OCI-M2 (cell line): Measurements from ENCODE around the gene OR9G1.
"Not testable (repeated sequence)": the region's sequence is repeated elsewhere in the genome, so short reads cannot be mapped to it uniquely, and the experiment has no call there.

ENCODE experiments used
- DNase-seq: peaks from one replicate; lab custom pipeline; 2025; ENCODE audit not compliant: unreplicated experiment; lab: John Stamatoyannopoulos, UW

The OR9G1 gene

GRCh38 chr11:56698795-56699194 lies at the start of gene OR9G1:
Gene OR9G1 (plus strand): TSS chr11:56699095. CDS start chr11:56700388, 1,293 bp downstream.
- no peak for DNase-seq

- no peak for DNase-seq
Observed at GRCh38 chr11:56659755-56660154, 39.1 kb upstream of the OR9G1 start.

GRCh38 chr11:56663386-56663785 lies 35.5 kb upstream of the OR9G1 start, which contains the start of gene OR5AR1:
Gene OR5AR1 (plus strand): TSS chr11:56663686. CDS start chr11:56663686, 0 bp downstream.
- DNase-seq = no peak

GRCh38 chr11:56670984-56671383 lies 27.9 kb upstream of the OR9G1 start:
- no peak for DNase-seq

- no peak for DNase-seq
Observed at GRCh38 chr11:56688554-56689100, 10.3 kb upstream of the OR9G1 start.

- not testable (repeated sequence) for DNase-seq
Observed at GRCh38 chr11:56691179-56691578, 7.7 kb upstream of the OR9G1 start.

- DNase-seq = no peak
Observed at GRCh38 chr11:56693428-56693827, 5.5 kb upstream of the OR9G1 start.

- DNase-seq = no peak
Observed at GRCh38 chr11:56700242-56700913, 1.5 kb downstream of the OR9G1 start.

GRCh38 chr11:56700914-56701485 lies 2.1 kb downstream of the OR9G1 start:
- no peak for DNase-seq

GRCh38 chr11:56705784-56706396 lies 7.0 kb downstream of the OR9G1 start:
- DNase-seq = no peak

GRCh38 chr11:56706486-56706885 lies 7.6 kb downstream of the OR9G1 start:
- DNase-seq = no peak

- DNase-seq = no peak
Observed at GRCh38 chr11:56714206-56714605, 15.3 kb downstream of the OR9G1 start.

- DNase-seq = no peak
Observed at GRCh38 chr11:56716379-56716854, 17.5 kb downstream of the OR9G1 start.

GRCh38 chr11:56720513-56720912 lies 21.6 kb downstream of the OR9G1 start:
- no peak for DNase-seq

GRCh38 chr11:56740107-56740506 lies 41.2 kb downstream of the OR9G1 start:
- no peak for DNase-seq

- no peak for DNase-seq
Observed at GRCh38 chr11:56740886-56741285, 42.0 kb downstream of the OR9G1 start.

- DNase-seq = no peak
Observed at GRCh38 chr11:56748597-56748996, 49.7 kb downstream of the OR9G1 start, which contains the start of gene OR9G4. Gene OR9G4 (minus strand): TSS chr11:56748697. CDS start chr11:56743766, 4,931 bp downstream.

GRCh38 chr11:56750190-56750589 lies 51.3 kb downstream of the OR9G1 start:
- DNase-seq = no peak

GRCh38 chr11:56751480-56751879 lies 52.6 kb downstream of the OR9G1 start:
- DNase-seq = no peak
